ENCODE results near the gene PSTPIP1. TPM values are rescaled to one million over a fixed set of nuclear protein-coding genes. Genes with fewer than 3 reads are reported as not detected.

PSTPIP1 gene
- total RNA-seq, 1 experiment from 2014 or later: 1.5 TPM

DNA sequence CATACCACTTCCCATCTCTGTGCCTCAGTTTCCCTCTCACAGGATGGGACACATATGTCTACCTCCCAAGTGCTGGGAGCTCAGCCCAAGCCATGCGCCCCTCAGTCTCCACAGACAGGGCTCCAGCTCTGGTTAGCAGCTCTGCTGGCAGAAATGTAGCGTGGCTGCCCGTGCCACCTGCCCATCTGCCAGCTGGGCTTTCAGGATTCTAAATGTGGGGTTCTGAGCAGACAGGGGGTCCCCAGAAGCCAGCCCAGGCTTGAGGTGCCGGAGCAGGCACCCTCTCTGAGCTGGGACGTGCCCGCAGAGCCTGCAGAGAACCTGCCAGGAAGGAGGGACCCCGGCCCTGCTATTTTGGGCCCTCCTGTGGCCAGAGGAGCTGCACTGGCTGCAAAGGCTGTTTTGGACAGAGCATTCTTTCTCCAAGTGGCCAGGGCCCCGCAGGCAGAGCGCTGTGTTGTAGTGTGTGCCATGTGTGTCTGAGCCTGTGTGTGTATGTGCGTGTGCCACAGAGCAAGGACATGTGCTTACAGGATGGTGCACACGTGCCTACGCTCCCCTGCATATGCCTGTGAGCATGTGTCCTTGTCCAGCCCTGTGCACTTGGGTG lies 31.7 kb downstream of the PSTPIP1 start:
- peaks cover 3% of the 10 kb centered on the region; the same call in 1 of the 2 replicates for H3K4me1 Mint-ChIP-seq
- TF ChIP-seq ZNF423 (CRISPR knock-in tag; IDR thresholded peaks at IDR 0.05) (no peak), GABPB1 (CRISPR knock-in tag; IDR thresholded peaks at IDR 0.05) (no peak), FOXJ3 (CRISPR knock-in tag; IDR thresholded peaks at IDR 0.05; ENCODE audit: borderline replicate concordance) (no peak), NR3C1 (CRISPR knock-in tag; conservative IDR thresholded peaks at IDR 0.05; ENCODE audit: low read depth) (no peak), MXD4 (CRISPR knock-in tag; IDR thresholded peaks at IDR 0.05; ENCODE audit: borderline replicate concordance) (no peak), SP1 (CRISPR knock-in tag; conservative IDR thresholded peaks at IDR 0.05) (no peak), PRRX2 (CRISPR knock-in tag; IDR thresholded peaks at IDR 0.05) (no peak), ZNF317 (CRISPR knock-in tag; IDR thresholded peaks at IDR 0.05; ENCODE audit: borderline replicate concordance, low read depth) (no peak), IRF2 (CRISPR knock-in tag; IDR thresholded peaks at IDR 0.05; ENCODE audit: borderline replicate concordance, low read depth) (no peak), SMAD3 (CRISPR knock-in tag; IDR thresholded peaks at IDR 0.05; ENCODE audit: borderline replicate concordance) (no peak), ZNF121 (CRISPR knock-in tag; IDR thresholded peaks at IDR 0.05) (no peak), SOX15 (CRISPR knock-in tag; IDR thresholded peaks at IDR 0.05) (no peak)
- TF ChIP-seq, protein P1, sequence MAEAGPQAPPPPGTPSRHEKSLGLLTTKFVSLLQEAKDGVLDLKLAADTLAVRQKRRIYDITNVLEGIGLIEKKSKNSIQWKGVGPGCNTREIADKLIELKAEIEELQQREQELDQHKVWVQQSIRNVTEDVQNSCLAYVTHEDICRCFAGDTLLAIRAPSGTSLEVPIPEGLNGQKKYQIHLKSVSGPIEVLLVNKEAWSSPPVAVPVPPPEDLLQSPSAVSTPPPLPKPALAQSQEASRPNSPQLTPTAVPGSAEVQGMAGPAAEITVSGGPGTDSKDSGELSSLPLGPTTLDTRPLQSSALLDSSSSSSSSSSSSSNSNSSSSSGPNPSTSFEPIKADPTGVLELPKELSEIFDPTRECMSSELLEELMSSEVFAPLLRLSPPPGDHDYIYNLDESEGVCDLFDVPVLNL (CRISPR knock-in tag; IDR thresholded peaks at IDR 0.05; ENCODE audit: borderline replicate concordance, low read depth): no peak
- TF ChIP-seq, protein P2, sequence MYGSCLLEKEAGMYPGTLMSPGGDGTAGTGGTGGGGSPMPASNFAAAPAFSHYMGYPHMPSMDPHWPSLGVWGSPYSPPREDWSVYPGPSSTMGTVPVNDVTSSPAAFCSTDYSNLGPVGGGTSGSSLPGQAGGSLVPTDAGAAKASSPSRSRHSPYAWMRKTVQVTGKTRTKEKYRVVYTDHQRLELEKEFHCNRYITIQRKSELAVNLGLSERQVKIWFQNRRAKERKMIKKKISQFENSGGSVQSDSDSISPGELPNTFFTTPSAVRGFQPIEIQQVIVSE (CRISPR knock-in tag; IDR thresholded peaks at IDR 0.05; ENCODE audit: borderline replicate concordance): no peak
- TF ChIP-seq, protein P3, sequence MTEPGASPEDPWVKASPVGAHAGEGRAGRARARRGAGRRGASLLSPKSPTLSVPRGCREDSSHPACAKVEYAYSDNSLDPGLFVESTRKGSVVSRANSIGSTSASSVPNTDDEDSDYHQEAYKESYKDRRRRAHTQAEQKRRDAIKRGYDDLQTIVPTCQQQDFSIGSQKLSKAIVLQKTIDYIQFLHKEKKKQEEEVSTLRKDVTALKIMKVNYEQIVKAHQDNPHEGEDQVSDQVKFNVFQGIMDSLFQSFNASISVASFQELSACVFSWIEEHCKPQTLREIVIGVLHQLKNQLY (CRISPR knock-in tag; IDR thresholded peaks at IDR 0.05): no peak
- peaks cover 10% of the 10 kb centered on the region for H3K27me3 Mint-ChIP-seq (ENCODE audit: low read depth)
- CTCF ChIA-PET: interaction anchor here (0.8 to 4.7 kb wide), 5 partner anchors 8 to 607 kb away, joined by 3 to 57 read pairs (median 5); no protein-coding TSS in a partner anchor
- no peaks in the 10 kb centered on the region for H3K9me3 Mint-ChIP-seq
- H3K36me3 Mint-ChIP-seq: no peaks in the 10 kb centered on the region
- DNase-seq (ENCODE audit: low spot score): peak; percentile 10
- H3K27ac Mint-ChIP-seq: no peak overlapping the region
- POLR2A ChIA-PET: interaction anchor here (0.6 kb wide), 1 partner anchor 527 kb away, joined by 3 read pairs; no protein-coding TSS in a partner anchor
- no peak for ATAC-seq
- no peak overlapping the region for H3K4me3 Mint-ChIP-seq

DNA sequence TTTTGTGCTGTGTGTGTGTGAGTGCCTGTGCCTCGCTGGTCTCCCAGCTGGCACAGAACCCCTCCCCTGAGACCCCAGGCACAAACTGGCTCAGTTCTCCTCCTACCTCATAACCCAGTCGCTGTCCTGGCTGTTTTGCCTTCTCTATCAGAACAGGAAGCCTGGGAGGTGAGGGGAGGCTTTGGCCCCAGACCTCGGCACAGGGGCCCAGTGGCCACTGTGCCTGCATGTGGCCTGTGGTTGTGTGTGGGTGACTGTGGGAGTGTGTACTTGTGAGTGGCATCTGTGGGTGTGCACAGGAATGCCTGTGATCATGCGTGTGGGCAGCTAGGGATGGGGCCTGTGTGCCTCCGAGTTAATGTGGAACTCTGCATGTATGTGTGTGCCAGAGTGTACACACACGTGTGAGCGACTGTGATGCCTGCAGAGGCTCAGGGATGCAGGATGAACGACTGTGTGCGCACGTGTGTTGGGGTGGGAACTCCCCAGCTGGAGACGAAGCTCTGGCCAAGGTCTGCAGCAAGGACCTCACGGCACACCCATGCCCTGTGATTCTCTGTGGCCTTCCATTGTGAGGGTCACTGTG lies 32.3 kb downstream of the PSTPIP1 start:
- ChIA-PET POLR2A (interaction anchor here (0.6 kb wide), 1 partner anchor 527 kb away, joined by 3 read pairs; no protein-coding TSS in a partner anchor), CTCF (interaction anchor here (0.8 to 4.7 kb wide), 4 partner anchors 7 to 606 kb away, joined by 3 to 57 read pairs (median 12); no protein-coding TSS in a partner anchor)
- H3K9me3 Mint-ChIP-seq: no peaks in the 10 kb centered on the region
- peaks cover 10% of the 10 kb centered on the region for H3K27me3 Mint-ChIP-seq (ENCODE audit: low read depth)
- DNase-seq (ENCODE audit: low spot score) (peak; percentile 8), ATAC-seq (no peak)
- no peak overlapping the region for H3K27ac Mint-ChIP-seq
- no peaks in the 10 kb centered on the region for H3K36me3 Mint-ChIP-seq
- peak overlapping the region; percentile 62 for H3K4me3 Mint-ChIP-seq
- H3K4me1 Mint-ChIP-seq: peaks cover 5% of the 10 kb centered on the region; the same call in 1 of the 2 replicates
- TF ChIP-seq FOXK1 (CRISPR knock-in tag; IDR thresholded peaks at IDR 0.05) (no peak), FOXJ3 (CRISPR knock-in tag; IDR thresholded peaks at IDR 0.05; ENCODE audit: borderline replicate concordance) (no peak), CREM (CRISPR knock-in tag; IDR thresholded peaks at IDR 0.05) (no peak), GTF2I (CRISPR knock-in tag; conservative IDR thresholded peaks at IDR 0.05) (no peak), PRRX2 (CRISPR knock-in tag; IDR thresholded peaks at IDR 0.05) (no peak), ESRRA (CRISPR knock-in tag; IDR thresholded peaks at IDR 0.05; ENCODE audit: borderline replicate concordance) (no peak), NR3C1 (CRISPR knock-in tag; conservative IDR thresholded peaks at IDR 0.05; ENCODE audit: low read depth) (no peak), JUN (CRISPR knock-in tag; IDR thresholded peaks at IDR 0.05) (no peak)
- TF ChIP-seq, protein P4, sequence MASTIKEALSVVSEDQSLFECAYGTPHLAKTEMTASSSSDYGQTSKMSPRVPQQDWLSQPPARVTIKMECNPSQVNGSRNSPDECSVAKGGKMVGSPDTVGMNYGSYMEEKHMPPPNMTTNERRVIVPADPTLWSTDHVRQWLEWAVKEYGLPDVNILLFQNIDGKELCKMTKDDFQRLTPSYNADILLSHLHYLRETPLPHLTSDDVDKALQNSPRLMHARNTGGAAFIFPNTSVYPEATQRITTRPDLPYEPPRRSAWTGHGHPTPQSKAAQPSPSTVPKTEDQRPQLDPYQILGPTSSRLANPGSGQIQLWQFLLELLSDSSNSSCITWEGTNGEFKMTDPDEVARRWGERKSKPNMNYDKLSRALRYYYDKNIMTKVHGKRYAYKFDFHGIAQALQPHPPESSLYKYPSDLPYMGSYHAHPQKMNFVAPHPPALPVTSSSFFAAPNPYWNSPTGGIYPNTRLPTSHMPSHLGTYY (CRISPR knock-in tag; IDR thresholded peaks at IDR 0.05): no peak
- TF ChIP-seq, protein P5, sequence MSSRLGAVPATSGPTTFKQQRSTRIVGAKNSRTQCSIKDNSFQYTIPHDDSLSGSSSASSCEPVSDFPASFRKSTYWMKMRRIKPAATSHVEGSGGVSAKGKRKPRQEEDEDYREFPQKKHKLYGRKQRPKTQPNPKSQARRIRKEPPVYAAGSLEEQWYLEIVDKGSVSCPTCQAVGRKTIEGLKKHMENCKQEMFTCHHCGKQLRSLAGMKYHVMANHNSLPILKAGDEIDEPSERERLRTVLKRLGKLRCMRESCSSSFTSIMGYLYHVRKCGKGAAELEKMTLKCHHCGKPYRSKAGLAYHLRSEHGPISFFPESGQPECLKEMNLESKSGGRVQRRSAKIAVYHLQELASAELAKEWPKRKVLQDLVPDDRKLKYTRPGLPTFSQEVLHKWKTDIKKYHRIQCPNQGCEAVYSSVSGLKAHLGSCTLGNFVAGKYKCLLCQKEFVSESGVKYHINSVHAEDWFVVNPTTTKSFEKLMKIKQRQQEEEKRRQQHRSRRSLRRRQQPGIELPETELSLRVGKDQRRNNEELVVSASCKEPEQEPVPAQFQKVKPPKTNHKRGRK (CRISPR knock-in tag; IDR thresholded peaks at IDR 0.05; ENCODE audit: borderline replicate concordance): no peak
- TF ChIP-seq, protein P6, sequence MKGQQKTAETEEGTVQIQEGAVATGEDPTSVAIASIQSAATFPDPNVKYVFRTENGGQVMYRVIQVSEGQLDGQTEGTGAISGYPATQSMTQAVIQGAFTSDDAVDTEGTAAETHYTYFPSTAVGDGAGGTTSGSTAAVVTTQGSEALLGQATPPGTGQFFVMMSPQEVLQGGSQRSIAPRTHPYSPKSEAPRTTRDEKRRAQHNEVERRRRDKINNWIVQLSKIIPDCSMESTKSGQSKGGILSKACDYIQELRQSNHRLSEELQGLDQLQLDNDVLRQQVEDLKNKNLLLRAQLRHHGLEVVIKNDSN (CRISPR knock-in tag; IDR thresholded peaks at IDR 0.05): no peak
- TF ChIP-seq, protein P3 (CRISPR knock-in tag; IDR thresholded peaks at IDR 0.05): no peak
- TF ChIP-seq, protein P7, sequence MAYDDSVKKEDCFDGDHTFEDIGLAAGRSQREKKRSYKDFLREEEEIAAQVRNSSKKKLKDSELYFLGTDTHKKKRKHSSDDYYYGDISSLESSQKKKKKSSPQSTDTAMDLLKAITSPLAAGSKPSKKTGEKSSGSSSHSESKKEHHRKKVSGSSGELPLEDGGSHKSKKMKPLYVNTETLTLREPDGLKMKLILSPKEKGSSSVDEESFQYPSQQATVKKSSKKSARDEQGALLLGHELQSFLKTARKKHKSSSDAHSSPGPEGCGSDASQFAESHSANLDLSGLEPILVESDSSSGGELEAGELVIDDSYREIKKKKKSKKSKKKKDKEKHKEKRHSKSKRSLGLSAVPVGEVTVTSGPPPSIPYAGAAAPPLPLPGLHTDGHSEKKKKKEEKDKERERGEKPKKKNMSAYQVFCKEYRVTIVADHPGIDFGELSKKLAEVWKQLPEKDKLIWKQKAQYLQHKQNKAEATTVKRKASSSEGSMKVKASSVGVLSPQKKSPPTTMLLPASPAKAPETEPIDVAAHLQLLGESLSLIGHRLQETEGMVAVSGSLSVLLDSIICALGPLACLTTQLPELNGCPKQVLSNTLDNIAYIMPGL (CRISPR knock-in tag; IDR thresholded peaks at IDR 0.05): no peak

Measured in WTC11 (cell line).